HCT116 (cell line): Measurements from ENCODE around the gene ADAM19. TPM values are rescaled to one million over a fixed set of nuclear protein-coding genes. Genes with fewer than 3 reads are reported as not detected.

Experiments used
- ATAC-seq: fragments of 200-7000 bp; cut with Tn5 transposase; 2 replicates; pipeline ENCODE4 v1.9.1; 2020; ENCODE audit warnings: mild to moderate bottlenecking, moderate library complexity
- BruUV-seq: library from RNA; stranded (reverse); fragments of 400-500 nt; replicated peaks from 2 replicates; lab custom pipeline; 2021; lab: Mats Ljungman, UMichigan
- CTCF ChIA-PET: fragments of 300-600 bp; sonication (Branson Sonifier 250); formaldehyde crosslinking; loops from one replicate; lab custom pipeline; 2021; ENCODE audit warnings: antibody characterized with exemption; lab: Charles Lee
- POLR2A ChIA-PET: fragments of 300-600, 350-600 bp; sonication (Branson Sonifier 250); formaldehyde crosslinking; loops from one replicate; lab custom pipeline; 2021; ENCODE audit warnings: antibody characterized with exemption; lab: Charles Lee
- RAD21 ChIA-PET, 2 experiments: fragments of 300-600 bp; sonication (Branson Sonifier 250); formaldehyde crosslinking; loops; one replicate each; lab custom pipeline; 2023; ENCODE audit warnings: low total read pairs in 2 of 2; ENCODE audit not compliant: uncharacterized antibody in 2 of 2, unreplicated experiment in 2 of 2, low non-redundant PET in 1 of 2; lab: Charles Lee
- DNase-seq: peaks from one replicate; pipeline ENCODE4 v3.0.0-alpha.2; 2010; ENCODE audit warnings: low read depth, low spot score
- H2AFZ ChIP-seq: fragments of 200-600 bp; shearing (Covaris generic), sonication (generic); 2 replicates; pipeline ENCODE4 v1.6.1; 2017; ENCODE audit warnings: low read depth, mixed run types, mixed read lengths, antibody characterized with exemption, low read length; ENCODE audit not compliant: poor library complexity, severe bottlenecking
- H3K27ac ChIP-seq: 2 replicates; pipeline ENCODE4 v1.5.1; 2012; ENCODE audit warnings: low read depth, low read length
- H3K27me3 ChIP-seq: fragments of 200-600 bp; sonication (generic); 2 replicates; pipeline ENCODE4 v1.6.1; 2016; ENCODE audit warnings: mixed run types, low read length, mixed read lengths; ENCODE audit not compliant: insufficient read depth
- H3K36me3 ChIP-seq, 2 experiments: fragments of 200-500 bp in 1 of 2; fragments of 200-600 bp in 1 of 2; sonication (Bioruptor generic) in 1 of 2; sonication (generic) in 1 of 2; 2 replicates each; pipeline versions ENCODE4 v1.5.1 to v1.6.1; 2014 to 2016; ENCODE audit warnings: low read length in 2 of 2, inconsistent platforms in 1 of 2, mixed read lengths in 1 of 2, mixed run types in 1 of 2; ENCODE audit not compliant: insufficient read depth in 2 of 2, control insufficient read depth in 1 of 2
- H3K4me1 ChIP-seq, 2 experiments: fragments of 200-600 bp in 1 of 2; sonication (generic) in 1 of 2; 2 replicates each; pipeline versions ENCODE4 v1.5.1 to v1.6.1; 2012 to 2017; ENCODE audit warnings: low read length in 2 of 2, inconsistent platforms in 1 of 2, mild to moderate bottlenecking in 1 of 2, mixed read lengths in 1 of 2, mixed run types in 1 of 2, moderate library complexity in 1 of 2; ENCODE audit not compliant: insufficient read depth in 2 of 2, control insufficient read depth in 1 of 2
- H3K4me2 ChIP-seq: fragments of 200-600 bp; sonication (generic); 2 replicates; pipeline ENCODE4 v1.6.1; 2017; ENCODE audit warnings: mixed run types, low read length, mixed read lengths
- H3K4me3 ChIP-seq, 2 experiments: fragments of 200-600 bp in 1 of 2; sonication (generic) in 1 of 2; replicated peaks in 1 of 2; 2 replicates each; pipeline ENCODE4 v1.5.1; 2011 to 2016; ENCODE audit warnings: low read length in 2 of 2, control low read depth in 1 of 2, low read depth in 1 of 2, mild to moderate bottlenecking in 1 of 2, mixed read lengths in 1 of 2, mixed run types in 1 of 2
- H3K79me2 ChIP-seq: fragments of 200-600 bp; sonication (generic); 2 replicates; pipeline ENCODE4 v1.6.1; 2017; ENCODE audit warnings: mild to moderate bottlenecking, mixed run types, low read length, moderate library complexity, mixed read lengths; ENCODE audit not compliant: insufficient read depth
- H3K9ac ChIP-seq: fragments of 200-600 bp; sonication (generic); 2 replicates; pipeline ENCODE4 v1.6.1; 2016; ENCODE audit warnings: low read length, mixed read lengths
- H3K9me2 ChIP-seq: fragments of 200-600 bp; sonication (generic), shearing (Covaris generic); 2 replicates; pipeline ENCODE4 v1.6.1; 2017; ENCODE audit warnings: mixed run types, mild to moderate bottlenecking, moderate library complexity; ENCODE audit not compliant: insufficient read depth
- H3K9me3 ChIP-seq, 2 experiments: fragments of 200-500 bp in 1 of 2; fragments of 200-600 bp in 1 of 2; sonication (Bioruptor generic) in 1 of 2; sonication (generic) in 1 of 2; 2 replicates each; pipeline ENCODE4 v1.6.1; 2014 to 2017; ENCODE audit warnings: low read length in 2 of 2, mixed read lengths in 2 of 2, inconsistent platforms in 1 of 2, low read depth in 1 of 2, mild to moderate bottlenecking in 1 of 2, mixed run types in 1 of 2, moderate library complexity in 1 of 2; ENCODE audit not compliant: control insufficient read depth in 1 of 2, insufficient read depth in 1 of 2
- H4K20me1 ChIP-seq: fragments of 200-600 bp; sonication (generic), shearing (Covaris generic); 2 replicates; pipeline ENCODE4 v1.6.1; 2017; ENCODE audit warnings: mixed run types, mild to moderate bottlenecking, moderate library complexity; ENCODE audit not compliant: insufficient read depth
- ATF3 ChIP-seq: IDR thresholded peaks from 2 replicates; pipeline ENCODE4 v1.6.1; 2012
- CBX3 ChIP-seq: IDR thresholded peaks from 2 replicates; pipeline ENCODE4 v1.6.1; 2012; ENCODE audit warnings: low read depth
- CEBPB ChIP-seq: IDR thresholded peaks from 2 replicates; pipeline ENCODE4 v1.6.1; 2012; ENCODE audit warnings: low read depth
- EGR1 ChIP-seq: IDR thresholded peaks from 2 replicates; pipeline ENCODE4 v1.6.1; 2012; ENCODE audit warnings: low read depth
- ELF1 ChIP-seq: IDR thresholded peaks from 2 replicates; pipeline ENCODE4 v1.6.1; 2012; ENCODE audit warnings: low read depth, borderline replicate concordance
- EZH2 ChIP-seq: fragments of 200-600 bp; sonication (generic); IDR thresholded peaks from 2 replicates; pipeline ENCODE4 v1.6.1; 2017; ENCODE audit warnings: antibody characterized with exemption, mixed run types
- EZH2phosphoT487 ChIP-seq: fragments of 200-600 bp; IDR thresholded peaks from 2 replicates; pipeline ENCODE4 v1.6.1; 2018; ENCODE audit warnings: antibody characterized with exemption, borderline replicate concordance
- JUND ChIP-seq: IDR thresholded peaks from 2 replicates; pipeline ENCODE4 v1.6.1; 2012
- MAX ChIP-seq: IDR thresholded peaks from 2 replicates; pipeline ENCODE4 v1.6.1; 2012
- POLR2AphosphoS5 ChIP-seq: IDR thresholded peaks from 2 replicates; pipeline ENCODE4 v1.6.1; 2011; ENCODE audit warnings: mild to moderate bottlenecking, low read depth, low read length, moderate library complexity
- RAD21 ChIP-seq: IDR thresholded peaks from 2 replicates; pipeline ENCODE4 v1.6.1; 2012; ENCODE audit warnings: low read depth, mild to moderate bottlenecking
- REST ChIP-seq: IDR thresholded peaks from 2 replicates; pipeline ENCODE4 v1.6.1; 2012; ENCODE audit warnings: low read depth
- SIN3A ChIP-seq: IDR thresholded peaks from 2 replicates; pipeline ENCODE4 v1.6.1; 2012; ENCODE audit warnings: low read depth
- SP1 ChIP-seq: IDR thresholded peaks from 2 replicates; pipeline ENCODE4 v1.6.1; 2012; ENCODE audit warnings: low read depth
- SRF ChIP-seq: IDR thresholded peaks from 2 replicates; pipeline ENCODE4 v1.6.1; 2012; ENCODE audit warnings: low read depth
- TCF7L2 ChIP-seq: IDR thresholded peaks from 2 replicates; pipeline ENCODE4 v1.7.0; 2011; ENCODE audit warnings: borderline replicate concordance, inconsistent platforms; ENCODE audit not compliant: insufficient read depth, insufficient read length; ENCODE audit errors: extremely low read depth
- ZBTB33 ChIP-seq: IDR thresholded peaks from 2 replicates; pipeline ENCODE4 v1.6.1; 2011; ENCODE audit warnings: mild to moderate bottlenecking, low read length, moderate library complexity; ENCODE audit not compliant: insufficient replicate concordance; ENCODE audit errors: extremely low read depth
- ZFX ChIP-seq: fragments of 450-650 bp; IDR thresholded peaks from 2 replicates; pipeline ENCODE4 v1.6.1; 2017
- ZNF274 ChIP-seq: fragments of 200-500 bp; sonication (Bioruptor generic); IDR thresholded peaks from 2 replicates; pipeline ENCODE4 v1.6.1; 2014; ENCODE audit warnings: mild to moderate bottlenecking, low read depth, low read length, inconsistent platforms
- intact Hi-C: fragments of 100-400 bp; cut with micrococcal nuclease; formaldehyde crosslinking; loops from 2 replicates; pipeline ENCODE4 v1.10.0; 2022
- total RNA-seq: library from RNA; stranded (reverse); gene quantifications from one replicate; pipeline ENCODE4 v1.2.1, GENCODE V29; 2021; ENCODE audit not compliant: unreplicated experiment

The ADAM19 gene
- total RNA-seq, 1 experiment from 2014 or later, result 77.3 TPM

- TF ChIP-seq EZH2phosphoT487, result no peak
- no peak for TF ChIP-seq EGR1
- no peak for TF ChIP-seq ELF1
- no peak for TF ChIP-seq EZH2
- no peak for TF ChIP-seq ZFX
- no peak for TF ChIP-seq SP1
These were observed 13.4 kb downstream of the ADAM19 start (continued) for GRCh38 chr5:157562111-157562581.

GRCh38 chr5:157561110-157561509 lies 14.5 kb downstream of the ADAM19 start:
- no peak overlapping the region for H3K9ac ChIP-seq
- TSS peak; percentile 9 for BruUV-seq
- H3K4me2 ChIP-seq, result no peak overlapping the region
- H3K4me3 ChIP-seq, result no peak overlapping the region
- ATAC-seq (no peak), DNase-seq (no peak)
- H3K9me2 ChIP-seq, result no peaks in the 10 kb centered on the region
- no peak overlapping the region for H3K27ac ChIP-seq
- H3K36me3 ChIP-seq, result peaks cover 18 to 30% of the 10 kb centered on the region in 2 experiments; a peak in 3 of 4 replicates
- intact Hi-C loops, result no loop called here
- ChIA-PET RAD21 (no interaction called here), POLR2A (no interaction called here), CTCF (no interaction called here)
- H2AFZ ChIP-seq, result no peak overlapping the region
- no peaks in the 10 kb centered on the region for H4K20me1 ChIP-seq
- peaks cover 68% of the 10 kb centered on the region for H3K79me2 ChIP-seq
- H3K27me3 ChIP-seq, result no peaks in the 10 kb centered on the region
- H3K9me3 ChIP-seq, result no peaks in the 10 kb centered on the region
- peaks cover 16 to 56% of the 10 kb centered on the region in 2 experiments for H3K4me1 ChIP-seq
- TF ChIP-seq ZBTB33, result no peak
- TF ChIP-seq SIN3A, result no peak
- TF ChIP-seq TCF7L2, result no peak
- no peak for TF ChIP-seq CEBPB
- TF ChIP-seq REST, result no peak
- TF ChIP-seq MAX, result no peak
- TF ChIP-seq RAD21, result no peak
- TF ChIP-seq SRF, result no peak
- no peak for TF ChIP-seq CBX3
- no peak for TF ChIP-seq ZNF274
- TF ChIP-seq EZH2phosphoT487, result no peak
- no peak for TF ChIP-seq ZFX
- TF ChIP-seq ATF3, result no peak
- no peak for TF ChIP-seq POLR2AphosphoS5
- TF ChIP-seq EGR1, result no peak
- TF ChIP-seq JUND, result no peak
- no peak for TF ChIP-seq EZH2
